Measurements from ENCODE around the gene CCNL2. TPM values are rescaled to one million over a fixed set of nuclear protein-coding genes. Genes with fewer than 3 reads are reported as not detected.

CCNL2 gene
- total RNA-seq, 2 donors from 2014 or later = 92.3 to 104 TPM

- Histone ChIP-seq H3K27me3 (peaks cover 4% of the 10 kb centered on the region), H3K36me3 (no peaks in the 10 kb centered on the region), H3K4me1 (peaks cover 40% of the 10 kb centered on the region), H3K9ac (ENCODE audit: low read depth in 2 of 2, low read length in 2 of 2) (peak overlapping the region; percentile 64 to 84), H3K27ac (peak overlapping the region; percentile 96), H3K4me3 (peak overlapping the region; percentile 7), H3K9me3 (no peaks in the 10 kb centered on the region)
- intact Hi-C loops (cut with DNase I) = no loop called here
- DNase-seq = peak; percentile 95
- no peak for TF ChIP-seq CTCF (IDR thresholded peaks at IDR 0.05)
Observed at GRCh38 chr1:1432951-1433803, 34.0 kb upstream of the CCNL2 start.

DNA sequence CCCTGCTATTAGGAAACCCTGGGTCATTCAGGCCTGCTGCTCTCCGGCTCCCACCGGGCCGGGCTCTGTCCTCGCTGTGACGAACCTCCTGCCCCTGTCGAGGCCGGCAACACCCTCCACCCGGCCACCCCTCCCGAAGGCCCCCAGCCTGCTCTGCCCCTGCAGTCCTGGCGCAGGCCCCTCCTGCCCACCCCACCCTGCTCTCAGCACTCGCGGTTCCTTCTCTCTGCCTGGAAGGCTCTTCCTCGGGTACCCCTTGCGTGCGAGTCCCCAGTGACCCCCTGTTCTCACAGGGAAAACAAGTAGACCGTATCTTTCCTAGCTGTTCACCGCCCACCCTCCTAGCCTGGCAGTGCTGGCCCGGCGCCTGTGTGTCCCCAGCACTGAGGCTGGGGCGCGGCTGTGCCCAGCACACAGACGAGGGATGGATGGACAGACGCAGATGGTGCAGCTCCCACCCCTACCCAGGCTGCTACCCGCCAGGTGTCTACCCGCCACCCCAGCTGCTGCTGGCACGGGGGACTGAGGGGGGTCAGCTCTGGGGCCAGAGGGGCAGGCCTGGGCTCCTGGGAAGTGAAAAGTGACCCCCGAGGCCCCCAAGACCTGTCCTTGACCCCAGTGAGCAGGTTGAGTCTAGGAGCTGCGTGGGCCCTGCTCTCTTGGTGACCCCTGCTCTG, 33.3 kb upstream of the CCNL2 start:
- Histone ChIP-seq H3K27ac (peak overlapping the region; percentile 96), H3K9ac (ENCODE audit: low read depth in 2 of 2, low read length in 2 of 2) (peak overlapping the region; percentile 64 to 84), H3K9me3 (no peaks in the 10 kb centered on the region), H3K36me3 (no peaks in the 10 kb centered on the region), H3K4me3 (no peak overlapping the region), H3K4me1 (peaks cover 34% of the 10 kb centered on the region), H3K27me3 (peaks cover 4% of the 10 kb centered on the region)
- intact Hi-C loops (cut with DNase I) = no loop called here
- DNase-seq = peak; percentile 29
- TF ChIP-seq CTCF (IDR thresholded peaks at IDR 0.05) = no peak

GRCh38 chr1:1431845-1432273, 32.7 kb upstream of the CCNL2 start:
- Histone ChIP-seq H3K4me3 (no peak overlapping the region), H3K36me3 (no peaks in the 10 kb centered on the region), H3K27ac (peak overlapping the region; percentile 96), H3K9me3 (no peaks in the 10 kb centered on the region), H3K4me1 (peaks cover 30% of the 10 kb centered on the region), H3K27me3 (peaks cover 4% of the 10 kb centered on the region), H3K9ac (ENCODE audit: low read depth in 2 of 2, low read length in 2 of 2) (peak overlapping the region; percentile 64 to 84)
- TF ChIP-seq CTCF (IDR thresholded peaks at IDR 0.05) = no peak
- peak; percentile 81 for DNase-seq
- intact Hi-C loops (cut with DNase I) = no loop called here

- H3K27me3 ChIP-seq = peaks cover 9% of the 10 kb centered on the region
- no peaks in the 10 kb centered on the region for H3K9me3 ChIP-seq
- H3K4me1 ChIP-seq = peaks cover 28% of the 10 kb centered on the region
- no peaks in the 10 kb centered on the region for H3K36me3 ChIP-seq
- no peak overlapping the region for H3K4me3 ChIP-seq
- peak overlapping the region; percentile 96 for H3K27ac ChIP-seq
- DNase-seq = no peak
- H3K9ac ChIP-seq (ENCODE audit: low read depth in 2 of 2, low read length in 2 of 2) = peak overlapping the region; percentile 64 to 84
- no peak for TF ChIP-seq CTCF (IDR thresholded peaks at IDR 0.05)
- intact Hi-C loops (cut with DNase I) = no loop called here
Observed at GRCh38 chr1:1430992-1431844, 32.1 kb upstream of the CCNL2 start.
